ENCODE results near the gene FGD4.

The FGD4 gene

GRCh38 chr12:32418221-32418620 lies 18.9 kb downstream of the FGD4 start:
- Histone ChIP-seq H3K4me3 (ENCODE audit: insufficient read depth in 1 of 2, low read depth in 1 of 2, low read length in 2 of 2) (no peak overlapping the region), H2AFZ (ENCODE audit: low read depth, low read length) (no peak overlapping the region), H2BK12ac (ENCODE audit: low read length in 2 of 2) (no peak overlapping the region), H3K27me3 (ENCODE audit: control insufficient read depth in 1 of 2, insufficient read depth in 1 of 2, low read length in 2 of 2) (no peaks in the 10 kb centered on the region), H3K79me1 (replicated peaks; ENCODE audit: low read length, poor library complexity, severe bottlenecking) (peaks cover 26% of the 10 kb centered on the region), H3K9me3 (ENCODE audit: control insufficient read depth, low read length) (no peaks in the 10 kb centered on the region), H2BK120ac (ENCODE audit: low read depth, low read length) (no peak overlapping the region), H2AK5ac (ENCODE audit: low read length, severe bottlenecking) (no peak overlapping the region), H3K4ac (ENCODE audit: low read depth in 1 of 2, low read length in 2 of 2) (no peak overlapping the region), H3K27ac (ENCODE audit: low read length, poor library complexity, severe bottlenecking) (no peak overlapping the region), H2BK15ac (ENCODE audit: low read depth, poor library complexity, severe bottlenecking) (no peak overlapping the region), H4K8ac (ENCODE audit: low read length) (no peak overlapping the region), H3K9ac (ENCODE audit: low read length) (no peak overlapping the region), H3K36me3 (ENCODE audit: control insufficient read depth in 1 of 2, insufficient read depth in 2 of 2, low read depth in 1 of 2, low read length in 2 of 2) (no peaks in the 10 kb centered on the region), H3K14ac (ENCODE audit: low read length in 2 of 2) (no peak overlapping the region), H3K18ac (ENCODE audit: low read depth in 1 of 2, low read length in 2 of 2) (no peak overlapping the region), H3K4me2 (ENCODE audit: low read length, poor library complexity, severe bottlenecking) (no peak overlapping the region), H3K4me1 (ENCODE audit: control insufficient read depth, insufficient read depth, low read depth, low read length) (peaks cover 10% of the 10 kb centered on the region), H4K91ac (ENCODE audit: low read length) (no peak overlapping the region), H2BK5ac (ENCODE audit: low read depth, low read length, poor library complexity, severe bottlenecking) (no peak overlapping the region), H3K23ac (ENCODE audit: low read length in 2 of 2) (no peak overlapping the region)
- 100% methylated on average over 5 of the region's 5 CpGs for WGBS
- no peak for DNase-seq

DNA sequence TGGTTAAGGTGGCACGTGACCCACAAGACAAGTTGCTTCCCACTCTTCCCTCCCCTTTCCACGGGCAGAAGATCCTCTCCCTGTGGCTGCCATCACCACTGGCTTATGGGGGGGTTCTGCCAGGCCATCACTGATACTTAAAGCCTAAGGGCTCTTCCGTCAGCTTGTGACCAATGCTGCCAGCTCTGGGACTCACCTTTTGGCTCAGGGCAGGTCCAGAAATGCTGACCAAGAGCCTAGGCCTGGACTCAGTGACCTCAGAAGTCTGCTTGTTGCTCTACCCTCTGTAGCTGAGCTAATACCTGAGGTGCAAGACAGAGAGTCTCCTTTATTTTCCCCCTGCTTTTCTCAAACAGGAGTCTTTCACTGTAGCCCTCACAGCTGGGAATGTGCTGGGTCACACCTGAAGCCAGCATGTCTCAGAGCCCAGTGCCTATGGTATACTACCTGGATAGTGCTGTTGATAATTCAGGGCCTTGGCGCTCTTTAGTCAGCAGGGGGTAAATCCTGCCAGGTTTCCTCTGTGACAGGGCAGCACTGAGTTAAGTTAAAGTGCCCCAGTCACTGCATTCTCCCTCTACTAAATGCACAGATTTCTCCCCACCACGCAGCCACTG lies 19.7 kb downstream of the FGD4 start:
- no peak overlapping the region for H2AK5ac ChIP-seq (ENCODE audit: low read length, severe bottlenecking)
- H3K27ac ChIP-seq (ENCODE audit: low read length, poor library complexity, severe bottlenecking) = no peak overlapping the region
- no peak for DNase-seq

GRCh38 chr12:32419520-32419960 lies 20.2 kb downstream of the FGD4 start:
- no peaks in the 10 kb centered on the region for H3K36me3 ChIP-seq (ENCODE audit: control insufficient read depth in 1 of 2, insufficient read depth in 2 of 2, low read depth in 1 of 2, low read length in 2 of 2)
- peak overlapping the region; percentile 54 for H2BK15ac ChIP-seq (ENCODE audit: low read depth, poor library complexity, severe bottlenecking)
- DNase-seq = peak; percentile 35
- H3K27ac ChIP-seq (ENCODE audit: low read length, poor library complexity, severe bottlenecking) = no peak overlapping the region
- no peaks in the 10 kb centered on the region for H3K9me3 ChIP-seq (ENCODE audit: control insufficient read depth, low read length)
- H4K8ac ChIP-seq (ENCODE audit: low read length) = peak overlapping the region; percentile 40
- no peak overlapping the region for H2AK5ac ChIP-seq (ENCODE audit: low read length, severe bottlenecking)
- no peak overlapping the region for H3K4ac ChIP-seq (ENCODE audit: low read depth in 1 of 2, low read length in 2 of 2)
- H3K23ac ChIP-seq (ENCODE audit: low read length in 2 of 2) = no peak overlapping the region
- H3K4me1 ChIP-seq (ENCODE audit: control insufficient read depth, insufficient read depth, low read depth, low read length) = peaks cover 10% of the 10 kb centered on the region
- H2BK120ac ChIP-seq (ENCODE audit: low read depth, low read length) = no peak overlapping the region
- H3K4me3 ChIP-seq (ENCODE audit: insufficient read depth in 1 of 2, low read depth in 1 of 2, low read length in 2 of 2) = no peak overlapping the region
- peak overlapping the region in 1 of 2 experiments; percentile 55 for H3K14ac ChIP-seq (ENCODE audit: low read length in 2 of 2)
- peak overlapping the region in 1 of 2 experiments; percentile 84 for H3K18ac ChIP-seq (ENCODE audit: low read depth in 1 of 2, low read length in 2 of 2)
- WGBS = no CpG with 5 or more reads among the region's 2 CpGs
- H3K4me2 ChIP-seq (ENCODE audit: low read length, poor library complexity, severe bottlenecking) = no peak overlapping the region
- no peak overlapping the region for H2BK5ac ChIP-seq (ENCODE audit: low read depth, low read length, poor library complexity, severe bottlenecking)
- peak overlapping the region; percentile 47 for H4K91ac ChIP-seq (ENCODE audit: low read length)
- H2BK12ac ChIP-seq (ENCODE audit: low read length in 2 of 2) = peak overlapping the region in 1 of 2 experiments; percentile 49
- H3K27me3 ChIP-seq (ENCODE audit: control insufficient read depth in 1 of 2, insufficient read depth in 1 of 2, low read length in 2 of 2) = no peaks in the 10 kb centered on the region
- H2AFZ ChIP-seq (ENCODE audit: low read depth, low read length) = no peak overlapping the region
- H3K79me1 ChIP-seq (replicated peaks; ENCODE audit: low read length, poor library complexity, severe bottlenecking) = peaks cover 26% of the 10 kb centered on the region
- H3K9ac ChIP-seq (ENCODE audit: low read length) = no peak overlapping the region

More for the DNA sequence above, 19.7 kb downstream of the FGD4 start:
- Histone ChIP-seq H4K8ac (ENCODE audit: low read length) (peak overlapping the region; percentile 40), H3K4me3 (ENCODE audit: insufficient read depth in 1 of 2, low read depth in 1 of 2, low read length in 2 of 2) (no peak overlapping the region), H2AFZ (ENCODE audit: low read depth, low read length) (no peak overlapping the region), H3K14ac (ENCODE audit: low read length in 2 of 2) (peak overlapping the region in 1 of 2 experiments; percentile 55), H3K79me1 (replicated peaks; ENCODE audit: low read length, poor library complexity, severe bottlenecking) (peaks cover 26% of the 10 kb centered on the region), H4K91ac (ENCODE audit: low read length) (peak overlapping the region; percentile 47), H2BK120ac (ENCODE audit: low read depth, low read length) (no peak overlapping the region), H3K18ac (ENCODE audit: low read depth in 1 of 2, low read length in 2 of 2) (peak overlapping the region; percentile 1 to 23), H3K4me1 (ENCODE audit: control insufficient read depth, insufficient read depth, low read depth, low read length) (peaks cover 10% of the 10 kb centered on the region), H3K23ac (ENCODE audit: low read length in 2 of 2) (no peak overlapping the region), H3K9me3 (ENCODE audit: control insufficient read depth, low read length) (no peaks in the 10 kb centered on the region), H3K4ac (ENCODE audit: low read depth in 1 of 2, low read length in 2 of 2) (no peak overlapping the region), H3K9ac (ENCODE audit: low read length) (no peak overlapping the region), H2BK5ac (ENCODE audit: low read depth, low read length, poor library complexity, severe bottlenecking) (no peak overlapping the region), H3K36me3 (ENCODE audit: control insufficient read depth in 1 of 2, insufficient read depth in 2 of 2, low read depth in 1 of 2, low read length in 2 of 2) (no peaks in the 10 kb centered on the region), H3K4me2 (ENCODE audit: low read length, poor library complexity, severe bottlenecking) (no peak overlapping the region), H2BK15ac (ENCODE audit: low read depth, poor library complexity, severe bottlenecking) (peak overlapping the region; percentile 54), H3K27me3 (ENCODE audit: control insufficient read depth in 1 of 2, insufficient read depth in 1 of 2, low read length in 2 of 2) (no peaks in the 10 kb centered on the region), H2BK12ac (ENCODE audit: low read length in 2 of 2) (peak overlapping the region in 1 of 2 experiments; percentile 49)
- 85% methylated on average over 5 of the region's 5 CpGs for WGBS

DNA sequence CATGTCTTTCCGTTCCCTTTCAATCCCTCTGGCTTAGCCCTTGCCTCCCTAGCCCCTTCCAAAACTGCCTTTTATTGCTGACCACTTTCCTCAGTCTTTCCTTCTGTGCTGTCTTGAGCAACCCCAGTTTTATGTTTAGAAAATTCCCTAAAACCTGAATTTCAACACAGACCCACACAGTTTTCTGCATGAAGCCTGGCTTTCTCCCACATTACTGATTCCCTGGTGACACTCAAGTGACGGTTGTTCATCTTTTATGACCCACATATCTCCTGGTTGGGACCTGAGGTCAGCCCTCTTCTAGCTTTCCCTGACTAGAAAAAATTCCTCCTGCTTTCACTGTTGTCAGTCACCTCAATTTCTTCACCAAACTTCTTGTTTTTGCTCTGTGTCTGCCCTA lies 21.0 kb downstream of the FGD4 start:
- DNase-seq = no peak
- no peak overlapping the region for H2BK120ac ChIP-seq (ENCODE audit: low read depth, low read length)
- no peaks in the 10 kb centered on the region for H3K36me3 ChIP-seq (ENCODE audit: control insufficient read depth in 1 of 2, insufficient read depth in 2 of 2, low read depth in 1 of 2, low read length in 2 of 2)
- H3K9ac ChIP-seq (ENCODE audit: low read length) = no peak overlapping the region
- H3K23ac ChIP-seq (ENCODE audit: low read length in 2 of 2) = no peak overlapping the region
- H4K8ac ChIP-seq (ENCODE audit: low read length) = no peak overlapping the region
- no peaks in the 10 kb centered on the region for H3K9me3 ChIP-seq (ENCODE audit: control insufficient read depth, low read length)
- peaks cover 27% of the 10 kb centered on the region for H3K79me1 ChIP-seq (replicated peaks; ENCODE audit: low read length, poor library complexity, severe bottlenecking)
- no peak overlapping the region for H3K14ac ChIP-seq (ENCODE audit: low read length in 2 of 2)
- no peak overlapping the region for H3K4me2 ChIP-seq (ENCODE audit: low read length, poor library complexity, severe bottlenecking)
- no peak overlapping the region for H3K18ac ChIP-seq (ENCODE audit: low read depth in 1 of 2, low read length in 2 of 2)
- peak overlapping the region; percentile 22 for H2AK5ac ChIP-seq (ENCODE audit: low read length, severe bottlenecking)
- no peak overlapping the region for H2AFZ ChIP-seq (ENCODE audit: low read depth, low read length)
- no peaks in the 10 kb centered on the region for H3K27me3 ChIP-seq (ENCODE audit: control insufficient read depth in 1 of 2, insufficient read depth in 1 of 2, low read length in 2 of 2)
- no peak overlapping the region for H2BK5ac ChIP-seq (ENCODE audit: low read depth, low read length, poor library complexity, severe bottlenecking)
- 77% methylated on average over 2 of the region's 2 CpGs for WGBS
- H3K4ac ChIP-seq (ENCODE audit: low read depth in 1 of 2, low read length in 2 of 2) = no peak overlapping the region
- H3K4me3 ChIP-seq (ENCODE audit: insufficient read depth in 1 of 2, low read depth in 1 of 2, low read length in 2 of 2) = no peak overlapping the region
- peaks cover 10% of the 10 kb centered on the region for H3K4me1 ChIP-seq (ENCODE audit: control insufficient read depth, insufficient read depth, low read depth, low read length)
- H2BK12ac ChIP-seq (ENCODE audit: low read length in 2 of 2) = no peak overlapping the region
- H4K91ac ChIP-seq (ENCODE audit: low read length) = no peak overlapping the region
- H3K27ac ChIP-seq (ENCODE audit: low read length, poor library complexity, severe bottlenecking) = no peak overlapping the region
- no peak overlapping the region for H2BK15ac ChIP-seq (ENCODE audit: low read depth, poor library complexity, severe bottlenecking)
